Bronchial epithelial cell (primary cell): Measurements from ENCODE around the gene LIPC. TPM values are rescaled to one million over a fixed set of nuclear protein-coding genes. Genes with fewer than 3 reads are reported as not detected.
A peak's percentile ranks its signal among the peaks of the same experiment; 100 is the strongest.

ENCODE experiments used
- DNase-seq: peaks from one replicate; pipeline ENCODE4 v3.0.0-alpha.2; 2010; ENCODE audit warnings: low read depth
- FAIRE-seq: peaks from 2 replicates; lab custom pipeline; 2011; peaks lifted over from hg19 to GRCh38; lab: Jason Lieb, UNC
- H3K27me3 ChIP-seq: 2 replicates; pipeline ENCODE4 v1.5.1; 2011; ENCODE audit warnings: low read length; ENCODE audit not compliant: control insufficient read depth, insufficient read depth
- H3K36me3 ChIP-seq: 2 replicates; pipeline ENCODE4 v1.5.1; 2011; ENCODE audit warnings: low read length; ENCODE audit not compliant: control insufficient read depth, insufficient read depth
- H3K4me3 ChIP-seq: 2 replicates; pipeline ENCODE4 v1.5.1; 2011; ENCODE audit warnings: mild to moderate bottlenecking, low read depth, low read length, control low read depth
- CTCF ChIP-seq: IDR thresholded peaks from 2 replicates; pipeline ENCODE4 v1.5.1; 2011; ENCODE audit warnings: mild to moderate bottlenecking, moderate library complexity, low read length, control low read depth, inconsistent platforms; ENCODE audit not compliant: insufficient read depth, severe bottlenecking
- total RNA-seq: library from RNA; depleted of rRNA; stranded (reverse); fragments of >200 nt; gene quantifications from 2 replicates; pipeline ENCODE4 v1.2.1, GENCODE V29; 2014

Gene LIPC
- total RNA-seq, 1 donor from 2014 or later: 0.26 TPM

GRCh38 chr15:58568157-58568571 is 136.4 kb downstream of the LIPC start:
- DNase-seq (peak; percentile 47), FAIRE-seq (no peak)
- H3K27me3 ChIP-seq: no peaks in the 10 kb centered on the region
- no peaks in the 10 kb centered on the region for H3K36me3 ChIP-seq
- no peak for TF ChIP-seq CTCF
- no peak overlapping the region for H3K4me3 ChIP-seq

- FAIRE-seq (no peak), DNase-seq (no peak)
- no peak for TF ChIP-seq CTCF
- Histone ChIP-seq H3K27me3 (no peaks in the 10 kb centered on the region), H3K36me3 (no peaks in the 10 kb centered on the region), H3K4me3 (no peak overlapping the region)
These were observed 137.7 kb downstream of the LIPC start for GRCh38 chr15:58569455-58569854.

GRCh38 chr15:58571491-58571890 is 139.7 kb downstream of the LIPC start:
- no peak for TF ChIP-seq CTCF
- no peak overlapping the region for H3K4me3 ChIP-seq
- H3K27me3 ChIP-seq: no peaks in the 10 kb centered on the region
- FAIRE-seq: no peak
- no peak for DNase-seq
- no peaks in the 10 kb centered on the region for H3K36me3 ChIP-seq

- Histone ChIP-seq H3K36me3 (no peaks in the 10 kb centered on the region), H3K27me3 (no peaks in the 10 kb centered on the region), H3K4me3 (no peak overlapping the region)
- peak; percentile 76 for FAIRE-seq
- no peak for TF ChIP-seq CTCF
- DNase-seq: no peak
These were observed 140.7 kb downstream of the LIPC start for GRCh38 chr15:58572521-58572920.

GRCh38 chr15:58573270-58573669 is 141.5 kb downstream of the LIPC start:
- Histone ChIP-seq H3K4me3 (no peak overlapping the region), H3K27me3 (no peaks in the 10 kb centered on the region), H3K36me3 (no peaks in the 10 kb centered on the region)
- no peak for TF ChIP-seq CTCF
- DNase-seq (no peak), FAIRE-seq (no peak)

GRCh38 chr15:58574631-58575030 is 142.8 kb downstream of the LIPC start:
- FAIRE-seq (no peak), DNase-seq (no peak)
- no peaks in the 10 kb centered on the region for H3K36me3 ChIP-seq
- no peak for TF ChIP-seq CTCF
- no peak overlapping the region for H3K4me3 ChIP-seq
- H3K27me3 ChIP-seq: no peaks in the 10 kb centered on the region
